Neural progenitor cell (in vitro differentiated cells): ENCODE results near the gene DDX51. TPM values are rescaled to one million over a fixed set of nuclear protein-coding genes. Genes with fewer than 3 reads are reported as not detected.

ENCODE experiments used
- DNase-seq: peaks from one replicate; pipeline ENCODE4 v3.0.0-alpha.2; 2016; ENCODE audit warnings: low spot score
- H2AFZ ChIP-seq: fragments of 200-600 bp; sonication (generic); replicated peaks from 2 replicates; pipeline ENCODE4 v1.6.1; 2016; ENCODE audit warnings: antibody characterized with exemption
- H3F3A ChIP-seq: fragments of 200-600 bp; sonication (generic); 2 replicates; pipeline ENCODE4 v1.6.1; 2016; ENCODE audit warnings: antibody characterized with exemption, low read depth
- H3K27ac ChIP-seq: fragments of 200-600 bp; sonication (generic); 2 replicates; pipeline ENCODE4 v1.5.1; 2016; ENCODE audit warnings: mild to moderate bottlenecking
- H3K27me3 ChIP-seq: fragments of 200-600 bp; sonication (generic); 2 replicates; pipeline ENCODE4 v1.6.1; 2016; ENCODE audit warnings: mild to moderate bottlenecking, moderate library complexity
- H3K36me3 ChIP-seq: fragments of 200-600 bp; sonication (generic); 2 replicates; pipeline ENCODE4 v1.5.1; 2016
- H3K4me1 ChIP-seq: fragments of 200-600 bp; sonication (generic); 2 replicates; pipeline ENCODE4 v1.6.1; 2016; ENCODE audit warnings: mixed run types
- H3K4me2 ChIP-seq: fragments of 200-600 bp; sonication (generic); 2 replicates; pipeline ENCODE4 v1.6.1; 2016
- H3K4me3 ChIP-seq: fragments of 200-600 bp; sonication (generic); 2 replicates; pipeline ENCODE4 v1.5.1; 2016
- H3K79me2 ChIP-seq: fragments of 200-600 bp; sonication (generic); 2 replicates; pipeline ENCODE4 v1.6.1; 2016; ENCODE audit warnings: low read depth
- H3K9ac ChIP-seq: fragments of 200-600 bp; sonication (generic); 2 replicates; pipeline ENCODE4 v1.6.1; 2016
- H3K9me3 ChIP-seq: fragments of 200-600 bp; sonication (generic); 2 replicates; pipeline ENCODE4 v1.5.1; 2016; ENCODE audit warnings: low read depth
- H4K20me1 ChIP-seq: fragments of 200-600 bp; sonication (generic); 2 replicates; pipeline ENCODE4 v1.6.1; 2016; ENCODE audit warnings: low read depth
- H3K27ac Mint-ChIP-seq: 3 replicates; pipeline ENCODE4 v1.8.0; 2021; ENCODE audit warnings: mixed read lengths
- H3K27me3 Mint-ChIP-seq: 2 replicates; pipeline ENCODE4 v1.8.0; 2022; ENCODE audit warnings: low read depth, mild to moderate bottlenecking, inconsistent platforms, moderate library complexity, mixed read lengths; ENCODE audit not compliant: insufficient read depth
- H3K36me3 Mint-ChIP-seq: 3 replicates; pipeline ENCODE4 v1.8.0; 2021; ENCODE audit warnings: mixed read lengths
- H3K4me1 Mint-ChIP-seq: 3 replicates; pipeline ENCODE4 v1.8.0; 2021; ENCODE audit warnings: mixed read lengths
- H3K4me3 Mint-ChIP-seq: 3 replicates; pipeline ENCODE4 v1.8.0; 2021; ENCODE audit warnings: mild to moderate bottlenecking, moderate library complexity, mixed read lengths
- H3K9me3 Mint-ChIP-seq: 3 replicates; pipeline ENCODE4 v1.8.0; 2020; ENCODE audit warnings: mixed read lengths
- EZH2 ChIP-seq: fragments of 200-600 bp; sonication (generic); IDR thresholded peaks from 2 replicates; pipeline ENCODE4 v1.6.1; 2017; ENCODE audit warnings: antibody characterized with exemption, mild to moderate bottlenecking, moderate library complexity
- EZH2phosphoT487 ChIP-seq: fragments of 200-600 bp; sonication (generic); IDR thresholded peaks from 2 replicates; pipeline ENCODE4 v1.6.1; 2017; ENCODE audit warnings: antibody characterized with exemption
- total RNA-seq: library from RNA; depleted of rRNA; stranded (reverse); fragments of >200 nt; gene quantifications from 2 replicates; pipeline ENCODE4 v1.2.3, GENCODE V29; 2015; ENCODE audit warnings: low replicate concordance
- TF ChIP-seq, protein P1 (sequence below): fragments of 200-600 bp; sonication (generic); IDR thresholded peaks from 2 replicates; pipeline ENCODE4 v1.5.1; 2017; ENCODE audit warnings: antibody characterized with exemption, mild to moderate bottlenecking

DDX51 gene
- total RNA-seq, 1 donor from 2014 or later: 8.5 TPM

GRCh38 chr12:132100306-132101065 is 43.6 kb downstream of the DDX51 start:
- H3K4me2 ChIP-seq: no peak overlapping the region
- H3K36me3 Mint-ChIP-seq: peaks cover 15% of the 10 kb centered on the region
- H3K27me3 Mint-ChIP-seq: no peaks in the 10 kb centered on the region
- H3K36me3 ChIP-seq: no peaks in the 10 kb centered on the region
- no peak overlapping the region for H3K4me3 Mint-ChIP-seq
- no peaks in the 10 kb centered on the region for H3K9me3 ChIP-seq
- peaks cover 12% of the 10 kb centered on the region for H3F3A ChIP-seq
- DNase-seq: no peak
- H3K4me1 ChIP-seq: peaks cover 7% of the 10 kb centered on the region
- H3K9me3 Mint-ChIP-seq: no peaks in the 10 kb centered on the region
- no peaks in the 10 kb centered on the region for H3K27me3 ChIP-seq
- H3K4me1 Mint-ChIP-seq: peaks cover 8% of the 10 kb centered on the region
- H3K4me3 ChIP-seq: no peak overlapping the region
- no peak overlapping the region for H3K27ac ChIP-seq
- no peak overlapping the region for H3K27ac Mint-ChIP-seq
- peaks cover 6% of the 10 kb centered on the region for H3K79me2 ChIP-seq
- no peak overlapping the region for H2AFZ ChIP-seq
- H3K9ac ChIP-seq: no peak overlapping the region
- H4K20me1 ChIP-seq: peaks cover 32% of the 10 kb centered on the region
- TF ChIP-seq EZH2 (no peak), EZH2phosphoT487 (no peak)
- TF ChIP-seq, protein P1, sequence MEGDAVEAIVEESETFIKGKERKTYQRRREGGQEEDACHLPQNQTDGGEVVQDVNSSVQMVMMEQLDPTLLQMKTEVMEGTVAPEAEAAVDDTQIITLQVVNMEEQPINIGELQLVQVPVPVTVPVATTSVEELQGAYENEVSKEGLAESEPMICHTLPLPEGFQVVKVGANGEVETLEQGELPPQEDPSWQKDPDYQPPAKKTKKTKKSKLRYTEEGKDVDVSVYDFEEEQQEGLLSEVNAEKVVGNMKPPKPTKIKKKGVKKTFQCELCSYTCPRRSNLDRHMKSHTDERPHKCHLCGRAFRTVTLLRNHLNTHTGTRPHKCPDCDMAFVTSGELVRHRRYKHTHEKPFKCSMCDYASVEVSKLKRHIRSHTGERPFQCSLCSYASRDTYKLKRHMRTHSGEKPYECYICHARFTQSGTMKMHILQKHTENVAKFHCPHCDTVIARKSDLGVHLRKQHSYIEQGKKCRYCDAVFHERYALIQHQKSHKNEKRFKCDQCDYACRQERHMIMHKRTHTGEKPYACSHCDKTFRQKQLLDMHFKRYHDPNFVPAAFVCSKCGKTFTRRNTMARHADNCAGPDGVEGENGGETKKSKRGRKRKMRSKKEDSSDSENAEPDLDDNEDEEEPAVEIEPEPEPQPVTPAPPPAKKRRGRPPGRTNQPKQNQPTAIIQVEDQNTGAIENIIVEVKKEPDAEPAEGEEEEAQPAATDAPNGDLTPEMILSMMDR: no peak

DNA sequence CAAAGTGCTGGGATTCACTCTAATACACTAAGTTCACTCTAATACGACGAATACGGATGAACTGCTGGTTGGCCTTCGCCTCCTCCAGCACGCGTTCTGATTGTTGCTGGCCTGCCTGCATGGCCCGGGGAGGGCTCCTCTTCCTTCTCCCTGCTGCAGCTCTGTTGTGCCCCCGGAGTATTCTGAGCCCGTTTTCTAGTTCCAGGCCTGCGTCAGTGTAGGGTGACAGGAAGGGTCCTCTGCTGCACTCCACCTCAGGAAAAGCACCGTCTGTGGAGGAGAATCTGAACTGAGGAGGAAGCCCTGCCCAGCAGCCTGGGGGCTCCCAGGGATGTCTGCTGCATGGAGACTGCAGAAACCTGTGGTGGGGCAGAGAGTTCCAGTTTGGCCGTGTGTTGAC is 44.4 kb downstream of the DDX51 start:
- no peak overlapping the region for H3K27ac Mint-ChIP-seq
- peaks cover 12% of the 10 kb centered on the region for H3F3A ChIP-seq
- no peak overlapping the region for H3K4me3 ChIP-seq
- no peak for DNase-seq
- H3K27me3 Mint-ChIP-seq: no peaks in the 10 kb centered on the region
- H3K4me2 ChIP-seq: no peak overlapping the region
- no peaks in the 10 kb centered on the region for H3K27me3 ChIP-seq
- no peak overlapping the region for H3K27ac ChIP-seq
- H2AFZ ChIP-seq: no peak overlapping the region
- no peaks in the 10 kb centered on the region for H3K9me3 ChIP-seq
- H3K4me1 ChIP-seq: peaks cover 7% of the 10 kb centered on the region
- peaks cover 12% of the 10 kb centered on the region for H3K36me3 Mint-ChIP-seq
- peaks cover 36% of the 10 kb centered on the region for H4K20me1 ChIP-seq
- TF ChIP-seq EZH2phosphoT487 (no peak), EZH2 (no peak)
- TF ChIP-seq, protein P1: no peak
- no peaks in the 10 kb centered on the region for H3K9me3 Mint-ChIP-seq
- H3K9ac ChIP-seq: no peak overlapping the region
- peaks cover 8% of the 10 kb centered on the region for H3K4me1 Mint-ChIP-seq
- H3K4me3 Mint-ChIP-seq: no peak overlapping the region
- H3K36me3 ChIP-seq: no peaks in the 10 kb centered on the region
- H3K79me2 ChIP-seq: peaks cover 6% of the 10 kb centered on the region

- Histone ChIP-seq H3K4me3 (no peak overlapping the region), H3K79me2 (peaks cover 18% of the 10 kb centered on the region), H3K36me3 (peaks cover 4% of the 10 kb centered on the region), H3K4me1 (no peaks in the 10 kb centered on the region), H3K27ac (no peak overlapping the region), H2AFZ (no peak overlapping the region), H3K4me2 (no peak overlapping the region), H3K9me3 (no peaks in the 10 kb centered on the region), H4K20me1 (peaks cover 16% of the 10 kb centered on the region), H3K9ac (no peak overlapping the region), H3F3A (peaks cover 10% of the 10 kb centered on the region), H3K27me3 (no peaks in the 10 kb centered on the region)
- Mint-ChIP-seq H3K4me1 (no peaks in the 10 kb centered on the region), H3K27me3 (peaks cover 4% of the 10 kb centered on the region), H3K9me3 (no peaks in the 10 kb centered on the region), H3K36me3 (peaks cover 13% of the 10 kb centered on the region), H3K4me3 (no peak overlapping the region), H3K27ac (no peak overlapping the region)
- DNase-seq: no peak
- no peak for TF ChIP-seq EZH2
- TF ChIP-seq, protein P1: no peak
- no peak for TF ChIP-seq EZH2phosphoT487
Observed at GRCh38 chr12:132095520-132096409, 48.4 kb downstream of the DDX51 start.
